Measurements from ENCODE around the gene TDRD7. TPM values are rescaled to one million over a fixed set of nuclear protein-coding genes. Genes with fewer than 3 reads are reported as not detected.

Gene TDRD7
- polyA plus RNA-seq, 1 donor from 2014 or later, result 9.7 TPM

GRCh38 chr9:97506306-97506705, 94.4 kb downstream of the TDRD7 start:
- no peak overlapping the region for H2AFZ ChIP-seq (ENCODE audit: low read depth, low read length)
- TF ChIP-seq, protein P1, sequence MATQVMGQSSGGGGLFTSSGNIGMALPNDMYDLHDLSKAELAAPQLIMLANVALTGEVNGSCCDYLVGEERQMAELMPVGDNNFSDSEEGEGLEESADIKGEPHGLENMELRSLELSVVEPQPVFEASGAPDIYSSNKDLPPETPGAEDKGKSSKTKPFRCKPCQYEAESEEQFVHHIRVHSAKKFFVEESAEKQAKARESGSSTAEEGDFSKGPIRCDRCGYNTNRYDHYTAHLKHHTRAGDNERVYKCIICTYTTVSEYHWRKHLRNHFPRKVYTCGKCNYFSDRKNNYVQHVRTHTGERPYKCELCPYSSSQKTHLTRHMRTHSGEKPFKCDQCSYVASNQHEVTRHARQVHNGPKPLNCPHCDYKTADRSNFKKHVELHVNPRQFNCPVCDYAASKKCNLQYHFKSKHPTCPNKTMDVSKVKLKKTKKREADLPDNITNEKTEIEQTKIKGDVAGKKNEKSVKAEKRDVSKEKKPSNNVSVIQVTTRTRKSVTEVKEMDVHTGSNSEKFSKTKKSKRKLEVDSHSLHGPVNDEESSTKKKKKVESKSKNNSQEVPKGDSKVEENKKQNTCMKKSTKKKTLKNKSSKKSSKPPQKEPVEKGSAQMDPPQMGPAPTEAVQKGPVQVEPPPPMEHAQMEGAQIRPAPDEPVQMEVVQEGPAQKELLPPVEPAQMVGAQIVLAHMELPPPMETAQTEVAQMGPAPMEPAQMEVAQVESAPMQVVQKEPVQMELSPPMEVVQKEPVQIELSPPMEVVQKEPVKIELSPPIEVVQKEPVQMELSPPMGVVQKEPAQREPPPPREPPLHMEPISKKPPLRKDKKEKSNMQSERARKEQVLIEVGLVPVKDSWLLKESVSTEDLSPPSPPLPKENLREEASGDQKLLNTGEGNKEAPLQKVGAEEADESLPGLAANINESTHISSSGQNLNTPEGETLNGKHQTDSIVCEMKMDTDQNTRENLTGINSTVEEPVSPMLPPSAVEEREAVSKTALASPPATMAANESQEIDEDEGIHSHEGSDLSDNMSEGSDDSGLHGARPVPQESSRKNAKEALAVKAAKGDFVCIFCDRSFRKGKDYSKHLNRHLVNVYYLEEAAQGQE (IDR thresholded peaks at IDR 0.05; ENCODE audit: borderline replicate concordance), result no peak
- TF ChIP-seq SMC3 (conservative IDR thresholded peaks at IDR 0.05; ENCODE audit: poor library complexity), result no peak
- TF ChIP-seq, protein P2, sequence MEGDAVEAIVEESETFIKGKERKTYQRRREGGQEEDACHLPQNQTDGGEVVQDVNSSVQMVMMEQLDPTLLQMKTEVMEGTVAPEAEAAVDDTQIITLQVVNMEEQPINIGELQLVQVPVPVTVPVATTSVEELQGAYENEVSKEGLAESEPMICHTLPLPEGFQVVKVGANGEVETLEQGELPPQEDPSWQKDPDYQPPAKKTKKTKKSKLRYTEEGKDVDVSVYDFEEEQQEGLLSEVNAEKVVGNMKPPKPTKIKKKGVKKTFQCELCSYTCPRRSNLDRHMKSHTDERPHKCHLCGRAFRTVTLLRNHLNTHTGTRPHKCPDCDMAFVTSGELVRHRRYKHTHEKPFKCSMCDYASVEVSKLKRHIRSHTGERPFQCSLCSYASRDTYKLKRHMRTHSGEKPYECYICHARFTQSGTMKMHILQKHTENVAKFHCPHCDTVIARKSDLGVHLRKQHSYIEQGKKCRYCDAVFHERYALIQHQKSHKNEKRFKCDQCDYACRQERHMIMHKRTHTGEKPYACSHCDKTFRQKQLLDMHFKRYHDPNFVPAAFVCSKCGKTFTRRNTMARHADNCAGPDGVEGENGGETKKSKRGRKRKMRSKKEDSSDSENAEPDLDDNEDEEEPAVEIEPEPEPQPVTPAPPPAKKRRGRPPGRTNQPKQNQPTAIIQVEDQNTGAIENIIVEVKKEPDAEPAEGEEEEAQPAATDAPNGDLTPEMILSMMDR (IDR thresholded peaks at IDR 0.05; ENCODE audit: poor library complexity, severe bottlenecking), result no peak
- H3K9ac ChIP-seq (ENCODE audit: low read length), result no peak overlapping the region
- no peaks in the 10 kb centered on the region for H3K9me3 ChIP-seq (ENCODE audit: low read length)
- no peak overlapping the region for H3K27ac ChIP-seq (ENCODE audit: low read length)
- H3K79me2 ChIP-seq (replicated peaks; ENCODE audit: insufficient read depth, low read length), result no peaks in the 10 kb centered on the region
- H3K27me3 ChIP-seq (ENCODE audit: insufficient read depth, low read depth, low read length), result peaks cover 33% of the 10 kb centered on the region
- H4K20me1 ChIP-seq (ENCODE audit: insufficient read depth), result no peaks in the 10 kb centered on the region
- no peak overlapping the region for H3K4me2 ChIP-seq (ENCODE audit: low read length)
- no peaks in the 10 kb centered on the region for H3K9me2 ChIP-seq (ENCODE audit: insufficient read depth, low read length)
- H3F3A ChIP-seq (ENCODE audit: insufficient read depth, low read length, poor library complexity, severe bottlenecking), result no peaks in the 10 kb centered on the region
- H3K36me3 ChIP-seq (ENCODE audit: insufficient read depth, low read length), result no peaks in the 10 kb centered on the region
- no peak overlapping the region for H3K4me3 ChIP-seq (ENCODE audit: low read length)

DNA sequence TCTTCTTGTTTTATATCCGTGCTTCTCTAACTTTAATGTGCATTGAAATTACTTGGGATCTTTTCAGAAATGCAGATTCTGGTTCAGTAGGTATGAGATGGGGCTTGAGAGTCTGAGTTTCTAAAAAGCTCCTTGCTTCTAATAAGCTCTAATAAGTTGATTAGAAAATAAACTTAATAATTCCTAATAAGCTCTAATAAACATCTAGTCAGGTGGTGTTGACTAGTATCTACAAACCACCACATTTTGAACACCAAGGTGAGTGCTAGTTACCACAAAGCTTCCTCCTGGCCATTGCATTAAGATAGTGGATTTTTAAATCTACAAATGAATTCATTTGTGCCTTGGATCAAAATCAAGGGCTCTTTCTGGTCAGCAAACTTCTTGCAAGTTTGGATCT, 94.9 kb downstream of the TDRD7 start:
- H3K36me3 ChIP-seq (ENCODE audit: insufficient read depth, low read length), result no peaks in the 10 kb centered on the region
- no peak overlapping the region for H3K4me2 ChIP-seq (ENCODE audit: low read length)
- no peak overlapping the region for H3K4me3 ChIP-seq (ENCODE audit: low read length)
- no peaks in the 10 kb centered on the region for H3K79me2 ChIP-seq (replicated peaks; ENCODE audit: insufficient read depth, low read length)
- no peaks in the 10 kb centered on the region for H4K20me1 ChIP-seq (ENCODE audit: insufficient read depth)
- H2AFZ ChIP-seq (ENCODE audit: low read depth, low read length), result no peak overlapping the region
- TF ChIP-seq RAD21 (conservative IDR thresholded peaks at IDR 0.05) (no peak), TAF1 (IDR thresholded peaks at IDR 0.05; ENCODE audit: low read depth) (no peak), POLR2AphosphoS5 (IDR thresholded peaks at IDR 0.05) (no peak), EZH2 (IDR thresholded peaks at IDR 0.05; ENCODE audit: borderline replicate concordance, insufficient read depth, low read length, poor library complexity, severe bottlenecking) (no peak), MXI1 (conservative IDR thresholded peaks at IDR 0.05; ENCODE audit: poor library complexity, severe bottlenecking) (no peak), SMC3 (conservative IDR thresholded peaks at IDR 0.05; ENCODE audit: poor library complexity) (no peak), EP300 (conservative IDR thresholded peaks at IDR 0.05; ENCODE audit: poor library complexity, severe bottlenecking) (no peak)
- TF ChIP-seq, protein P1 (IDR thresholded peaks at IDR 0.05; ENCODE audit: borderline replicate concordance), result no peak
- TF ChIP-seq, protein P2 (IDR thresholded peaks at IDR 0.05; ENCODE audit: poor library complexity, severe bottlenecking), result no peak
- H3K9me3 ChIP-seq (ENCODE audit: low read length), result no peaks in the 10 kb centered on the region
- peaks cover 31% of the 10 kb centered on the region for H3K27me3 ChIP-seq (ENCODE audit: insufficient read depth, low read depth, low read length)
- H3K9me2 ChIP-seq (ENCODE audit: insufficient read depth, low read length), result no peaks in the 10 kb centered on the region
- H3F3A ChIP-seq (ENCODE audit: insufficient read depth, low read length, poor library complexity, severe bottlenecking), result no peaks in the 10 kb centered on the region
- H3K9ac ChIP-seq (ENCODE audit: low read length), result no peak overlapping the region
- H3K27ac ChIP-seq (ENCODE audit: low read length), result no peak overlapping the region
